GM23338 (cell line): ENCODE data around the gene TMEM169. TPM values are rescaled to one million over a fixed set of nuclear protein-coding genes. Genes with fewer than 3 reads are reported as not detected.

Experiments
- ATAC-seq: fragments of 200-7000 bp; cut with Tn5 transposase; 3 replicates; pipeline ENCODE4 v1.9.1; 2020
- DNase-seq: peaks from one replicate; pipeline ENCODE4 v3.0.0-alpha.2; 2015; ENCODE audit warnings: low spot score
- H2AFZ ChIP-seq: fragments of 200-600 bp; sonication (generic); 2 replicates; pipeline ENCODE4 v1.8.0; 2016; ENCODE audit warnings: antibody characterized with exemption, mild to moderate bottlenecking, moderate library complexity
- H3F3A ChIP-seq: fragments of 200-600 bp; sonication (generic); replicated peaks from 2 replicates; pipeline ENCODE4 v1.8.0; 2017; ENCODE audit warnings: antibody characterized with exemption, mixed run types, low read depth
- H3K27ac ChIP-seq: fragments of 200-600 bp; sonication (generic); 2 replicates; pipeline ENCODE4 v1.6.1; 2016; ENCODE audit warnings: low read depth
- H3K27me3 ChIP-seq: fragments of 200-600 bp; sonication (generic); 2 replicates; pipeline ENCODE4 v1.8.0; 2016; ENCODE audit warnings: mild to moderate bottlenecking, mixed run types, moderate library complexity; ENCODE audit not compliant: insufficient read depth
- H3K36me3 ChIP-seq: fragments of 200-600 bp; sonication (generic); 2 replicates; pipeline ENCODE4 v1.8.0; 2016; ENCODE audit warnings: mild to moderate bottlenecking; ENCODE audit not compliant: insufficient read depth
- H3K4me1 ChIP-seq: fragments of 200-600 bp; sonication (generic); 2 replicates; pipeline ENCODE4 v1.8.0; 2016; ENCODE audit warnings: mild to moderate bottlenecking, moderate library complexity; ENCODE audit not compliant: insufficient read depth
- H3K4me2 ChIP-seq: fragments of 200-600 bp; sonication (generic); 2 replicates; pipeline ENCODE4 v1.7.1; 2017; ENCODE audit warnings: mixed run types
- H3K4me3 ChIP-seq: fragments of 200-600 bp; sonication (generic); 2 replicates; pipeline ENCODE4 v1.6.1; 2016; ENCODE audit warnings: mixed run types
- H3K79me2 ChIP-seq: fragments of 200-600 bp; sonication (generic); replicated peaks from 2 replicates; pipeline ENCODE4 v1.8.0; 2017; ENCODE audit warnings: mild to moderate bottlenecking; ENCODE audit not compliant: insufficient read depth
- H3K9me2 ChIP-seq: fragments of 200-600 bp; sonication (generic); 2 replicates; pipeline ENCODE4 v1.8.0; 2017; ENCODE audit not compliant: insufficient read depth
- H4K20me1 ChIP-seq: fragments of 200-600 bp; sonication (generic); replicated peaks from 2 replicates; pipeline ENCODE4 v1.8.0; 2017; ENCODE audit warnings: mild to moderate bottlenecking; ENCODE audit not compliant: insufficient read depth
- H3K27ac Mint-ChIP-seq: 2 replicates; pipeline ENCODE4 v1.8.0; 2020; ENCODE audit warnings: inconsistent platforms, mild to moderate bottlenecking, moderate library complexity, mixed read lengths
- H3K27me3 Mint-ChIP-seq: 3 replicates; pipeline ENCODE4 v1.8.0; 2022; ENCODE audit warnings: low read depth, mild to moderate bottlenecking, moderate library complexity, mixed read lengths, inconsistent platforms; ENCODE audit not compliant: insufficient read depth, poor library complexity
- H3K36me3 Mint-ChIP-seq: 3 replicates; pipeline ENCODE4 v1.8.0; 2021; ENCODE audit warnings: low read depth, mild to moderate bottlenecking, inconsistent platforms, moderate library complexity, mixed read lengths
- H3K4me1 Mint-ChIP-seq: 3 replicates; pipeline ENCODE4 v1.8.0; 2020; ENCODE audit warnings: mild to moderate bottlenecking, inconsistent platforms, mixed read lengths
- H3K4me3 Mint-ChIP-seq: 3 replicates; pipeline ENCODE4 v1.8.0; 2021; ENCODE audit warnings: moderate library complexity, mild to moderate bottlenecking, inconsistent platforms, mixed read lengths
- H3K9me3 Mint-ChIP-seq: 3 replicates; pipeline ENCODE4 v1.8.0; 2020; ENCODE audit warnings: moderate library complexity, mild to moderate bottlenecking, inconsistent platforms, mixed read lengths
- CREB1 ChIP-seq: fragments of 250-450 bp; sonication (Bioruptor Pico); IDR thresholded peaks from 2 replicates; pipeline ENCODE4 v1.5.0; 2020; ENCODE audit warnings: low read depth, mild to moderate bottlenecking, moderate library complexity
- CTCF ChIP-seq, 2 experiments: fragments of 200-600 bp in 1 of 2; sonication (generic) in 1 of 2; conservative IDR thresholded peaks; 2 replicates each; pipeline versions ENCODE4 v1.5.1 to v1.6.1; 2016 to 2017; ENCODE audit warnings: antibody characterized with exemption in 2 of 2, low read depth in 2 of 2, mild to moderate bottlenecking in 2 of 2, moderate library complexity in 1 of 2
- EZH2 ChIP-seq: fragments of 200-600 bp; sonication (generic); IDR thresholded peaks from one replicate; pipeline ENCODE4 v1.8.0; 2017; ENCODE audit warnings: antibody characterized with exemption, mild to moderate bottlenecking, low read depth; ENCODE audit not compliant: unreplicated experiment
- EZH2phosphoT487 ChIP-seq: fragments of 200-600 bp; sonication (generic); IDR thresholded peaks from one replicate; pipeline ENCODE4 v1.8.1; 2018; ENCODE audit warnings: antibody characterized with exemption; ENCODE audit not compliant: unreplicated experiment
- JUNB ChIP-seq: IDR thresholded peaks from one replicate; pipeline ENCODE4 v1.6.1; 2016; ENCODE audit warnings: antibody characterized with exemption; ENCODE audit not compliant: unreplicated experiment
- POLR2AphosphoS5 ChIP-seq: IDR thresholded peaks from 2 replicates; pipeline ENCODE4 v1.6.1; 2016; ENCODE audit warnings: antibody characterized with exemption, low read depth
- REST ChIP-seq: IDR thresholded peaks from one replicate; pipeline ENCODE4 v1.6.1; 2018; ENCODE audit warnings: antibody characterized with exemption; ENCODE audit not compliant: unreplicated experiment
- STAT1 ChIP-seq: IDR thresholded peaks from one replicate; pipeline ENCODE4 v1.6.1; 2016; ENCODE audit warnings: antibody characterized with exemption; ENCODE audit not compliant: unreplicated experiment
- ZNF331 ChIP-seq: fragments of 250-450 bp; sonication (Bioruptor Pico); IDR thresholded peaks from 2 replicates; pipeline ENCODE4 v1.5.0; 2020; ENCODE audit warnings: low read depth, mild to moderate bottlenecking, moderate library complexity
- ZNF462 ChIP-seq: fragments of 250-450 bp; sonication (Bioruptor Pico); IDR thresholded peaks from 2 replicates; pipeline ENCODE4 v1.5.0; 2020; ENCODE audit warnings: mild to moderate bottlenecking, moderate library complexity
- polyA plus RNA-seq: library from polyadenylated mRNA; unstranded; fragments of >200 nt; fragmentation: Nextera tagmentation; extraction: Ambion mirVana; gene quantifications from 2 replicates; pipeline ENCODE4 v1.2.1, GENCODE V29; 2016
- total RNA-seq: library from RNA; depleted of rRNA; stranded (reverse); fragments of >200 nt; shearing (Covaris generic); gene quantifications from 2 replicates; pipeline ENCODE4 v1.2.3, GENCODE V29; 2014

Gene TMEM169
- total and polyA plus RNA-seq, 2 experiments from 2014 or later, result 1.4 to 3.9 TPM

GRCh38 chr2:216056739-216057138, 25.0 kb upstream of the TMEM169 start:
- no peaks in the 10 kb centered on the region for H3K27me3 ChIP-seq
- Mint-ChIP-seq H3K27ac (no peak overlapping the region), H3K4me1 (peaks cover 9% of the 10 kb centered on the region; the same call in 2 of the 3 replicates), H3K36me3 (peaks cover 13% of the 10 kb centered on the region; the same call in 2 of the 3 replicates), H3K4me3 (no peak overlapping the region), H3K27me3 (no peaks in the 10 kb centered on the region), H3K9me3 (no peaks in the 10 kb centered on the region)
- H3K36me3 ChIP-seq, result no peaks in the 10 kb centered on the region
- no peaks in the 10 kb centered on the region for H3K79me2 ChIP-seq
- TF ChIP-seq CREB1 (CRISPR knock-in tag), result no peak
- no peak for TF ChIP-seq REST
- no peak for TF ChIP-seq ZNF462
- no peak for TF ChIP-seq STAT1
- no peak for TF ChIP-seq JUNB
- TF ChIP-seq EZH2, result no peak
- no peak for TF ChIP-seq ZNF331 (CRISPR knock-in tag)
- no peak for TF ChIP-seq CTCF (conservative IDR thresholded peaks at IDR 0.05; ENCODE audit: low read depth in 2 of 2)
- no peak for TF ChIP-seq EZH2phosphoT487
- no peak for TF ChIP-seq POLR2AphosphoS5
- no peak for ATAC-seq
- H3K27ac ChIP-seq, result no peak overlapping the region
- no peak for DNase-seq
- 0 out of 2 replicates have a peak, but pooled peaks cover 3% of the 10 kb centered on the region for H3F3A ChIP-seq
- H4K20me1 ChIP-seq, result no peaks in the 10 kb centered on the region
- H2AFZ ChIP-seq, result no peak overlapping the region
- 0 out of 2 replicates have a peak, but pooled peaks cover 3% of the 10 kb centered on the region for H3K4me1 ChIP-seq
- no peaks in the 10 kb centered on the region for H3K9me2 ChIP-seq
- no peak overlapping the region for H3K4me2 ChIP-seq
- no peak overlapping the region for H3K4me3 ChIP-seq
